Endothelial cell of umbilical vein (primary cell): ENCODE results near the gene OXER1.

Experiments used
- EZH2 ChIP-seq: IDR thresholded peaks from 2 replicates; pipeline ENCODE4 v1.6.1; 2012; ENCODE audit warnings: borderline replicate concordance, low read depth, mild to moderate bottlenecking, moderate library complexity, low read length, inconsistent platforms; ENCODE audit not compliant: severe bottlenecking
- JUN ChIP-seq: IDR thresholded peaks from 2 replicates; pipeline ENCODE4 v1.6.1; 2011; ENCODE audit warnings: borderline replicate concordance, low read depth; ENCODE audit not compliant: insufficient read length, insufficient read depth
- POLR2A ChIP-seq: IDR thresholded peaks from 2 replicates; pipeline ENCODE4 v1.6.1; 2012; ENCODE audit warnings: low read depth, mild to moderate bottlenecking, control low read depth, low read length
- TF ChIP-seq, protein P1 (sequence below), 2 donors: IDR thresholded peaks; 1 replicate in 1 of 2; 2 replicates in 1 of 2; pipeline ENCODE4 v1.5.1; 2011; ENCODE audit warnings: low read length in 2 of 2, mild to moderate bottlenecking in 2 of 2, moderate library complexity in 2 of 2, control low read depth in 1 of 2, inconsistent platforms in 1 of 2, low read depth in 1 of 2; ENCODE audit not compliant: insufficient read depth in 1 of 2; ENCODE audit errors: extremely low read depth in 1 of 2

DNA sequence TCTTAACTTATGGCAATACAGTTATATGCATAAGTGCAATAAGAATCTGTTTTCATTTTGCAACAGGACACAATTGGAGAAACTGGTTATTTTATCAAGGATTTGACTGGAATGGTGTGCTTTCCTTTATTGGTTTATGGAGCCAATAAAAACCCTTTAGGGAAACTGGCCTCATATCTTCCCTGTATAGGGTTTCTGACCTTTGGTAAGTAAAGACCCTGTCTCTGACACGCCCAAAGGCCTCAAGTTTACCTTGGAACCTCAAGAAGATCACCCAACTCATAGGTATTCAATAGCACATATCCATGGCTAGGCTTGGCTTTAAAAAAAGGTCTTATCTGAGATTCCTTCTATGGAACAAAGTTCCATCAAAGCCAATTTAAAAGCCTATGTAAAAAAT lies 17.2 kb upstream of the OXER1 start:
- TF ChIP-seq, protein P1, sequence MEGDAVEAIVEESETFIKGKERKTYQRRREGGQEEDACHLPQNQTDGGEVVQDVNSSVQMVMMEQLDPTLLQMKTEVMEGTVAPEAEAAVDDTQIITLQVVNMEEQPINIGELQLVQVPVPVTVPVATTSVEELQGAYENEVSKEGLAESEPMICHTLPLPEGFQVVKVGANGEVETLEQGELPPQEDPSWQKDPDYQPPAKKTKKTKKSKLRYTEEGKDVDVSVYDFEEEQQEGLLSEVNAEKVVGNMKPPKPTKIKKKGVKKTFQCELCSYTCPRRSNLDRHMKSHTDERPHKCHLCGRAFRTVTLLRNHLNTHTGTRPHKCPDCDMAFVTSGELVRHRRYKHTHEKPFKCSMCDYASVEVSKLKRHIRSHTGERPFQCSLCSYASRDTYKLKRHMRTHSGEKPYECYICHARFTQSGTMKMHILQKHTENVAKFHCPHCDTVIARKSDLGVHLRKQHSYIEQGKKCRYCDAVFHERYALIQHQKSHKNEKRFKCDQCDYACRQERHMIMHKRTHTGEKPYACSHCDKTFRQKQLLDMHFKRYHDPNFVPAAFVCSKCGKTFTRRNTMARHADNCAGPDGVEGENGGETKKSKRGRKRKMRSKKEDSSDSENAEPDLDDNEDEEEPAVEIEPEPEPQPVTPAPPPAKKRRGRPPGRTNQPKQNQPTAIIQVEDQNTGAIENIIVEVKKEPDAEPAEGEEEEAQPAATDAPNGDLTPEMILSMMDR (IDR thresholded peaks at IDR 0.05; ENCODE audit: extremely low read depth in 1 of 2, insufficient read depth in 1 of 2, low read depth in 1 of 2, low read length in 2 of 2) = no peak
- TF ChIP-seq EZH2 = no peak
- no peak for TF ChIP-seq JUN
- no peak for TF ChIP-seq POLR2A
